HEK293 (cell line): Measurements from ENCODE around the gene TTC9C.

Experiments used
- CTCF ChIP-seq: fragments of 450-650 bp; formaldehyde crosslinking; IDR thresholded peaks from 2 replicates; pipeline ENCODE4 v1.5.1; 2016; ENCODE audit warnings: missing biosample characterization, missing genetic modification characterization
- ZFP37 ChIP-seq: fragments of 450-650 bp; formaldehyde crosslinking; IDR thresholded peaks from 2 replicates; pipeline ENCODE4 v1.5.1; 2016; ENCODE audit warnings: missing biosample characterization, missing genetic modification characterization
- ZNF157 ChIP-seq: fragments of 450-650 bp; formaldehyde crosslinking; IDR thresholded peaks from 2 replicates; pipeline ENCODE4 v1.5.1; 2016; ENCODE audit warnings: missing biosample characterization, missing genetic modification characterization
- ZNF19 ChIP-seq: fragments of 450-650 bp; formaldehyde crosslinking; IDR thresholded peaks from 2 replicates; pipeline ENCODE4; 2016; ENCODE audit warnings: missing biosample characterization, missing genetic modification characterization, low read depth
- ZNF239 ChIP-seq: fragments of 450-650 bp; formaldehyde crosslinking; IDR thresholded peaks from 2 replicates; pipeline ENCODE4 v1.5.1; 2016; ENCODE audit warnings: missing biosample characterization, missing genetic modification characterization
- ZNF274 ChIP-seq, 2 experiments: fragments of 200-500 bp in 1 of 2; fragments of 450-650 bp in 1 of 2; sonication (Bioruptor generic) in 1 of 2; formaldehyde crosslinking in 1 of 2; IDR thresholded peaks; 2 replicates each; pipeline versions ENCODE4 v1.5.1 to v1.6.1; 2014 to 2016; ENCODE audit warnings: borderline replicate concordance in 1 of 2, inconsistent platforms in 1 of 2, low read length in 1 of 2, missing biosample characterization in 1 of 2, missing genetic modification characterization in 1 of 2
- ZNF791 ChIP-seq: fragments of 450-650 bp; formaldehyde crosslinking; IDR thresholded peaks from 2 replicates; pipeline ENCODE4 v1.5.1; 2016; ENCODE audit warnings: missing biosample characterization, missing genetic modification characterization

- no peak for TF ChIP-seq CTCF (tag by site-specific recombination)
- no peak for TF ChIP-seq ZNF157
- TF ChIP-seq ZNF791: no peak
- TF ChIP-seq ZNF274 (IDR thresholded peaks at IDR 0.05; ENCODE audit: low read length): no peak
- no peak for TF ChIP-seq ZNF274 (tag by site-specific recombination; IDR thresholded peaks at IDR 0.05; ENCODE audit: borderline replicate concordance)
- TF ChIP-seq ZNF19 (tag by site-specific recombination): no peak
- no peak for TF ChIP-seq ZFP37 (tag by site-specific recombination)
- TF ChIP-seq ZNF239: no peak
Observed at GRCh38 chr11:62716206-62716605, 12.1 kb upstream of the TTC9C start.
